Measurements from ENCODE around the gene MKNK1.

- TF ChIP-seq CTCF (IDR thresholded peaks at IDR 0.05; ENCODE audit: insufficient read depth, low read length, poor library complexity, severe bottlenecking), result peak; percentile 87
- TF ChIP-seq EZH2phosphoT487 (conservative IDR thresholded peaks at IDR 0.05; ENCODE audit: low read length), result no peak
Measured at GRCh38 chr1:46527474-46528296, 76.4 kb downstream of the MKNK1 start.
